Neutrophil (primary cell): ENCODE measurements around the gene APBA2.

Experiments
- H3K27ac ChIP-seq: fragments of 200-600 bp; sonication (generic); 2 replicates; pipeline ENCODE4 v1.5.1; 2016; ENCODE audit warnings: mild to moderate bottlenecking, moderate library complexity
- H3K27me3 ChIP-seq: fragments of 200-600 bp; sonication (generic); 2 replicates; pipeline ENCODE4 v1.6.0; 2016; ENCODE audit warnings: mild to moderate bottlenecking
- H3K36me3 ChIP-seq: fragments of 200-600 bp; sonication (generic); 2 replicates; pipeline ENCODE4 v1.5.1; 2017
- H3K4me1 ChIP-seq, 2 experiments: fragments of 200-600 bp in 1 of 2; sonication (generic) in 1 of 2; 1 replicate in 1 of 2; 2 replicates in 1 of 2; pipeline versions ENCODE4 v1.5.1 to v1.6.1; 2013 to 2016; ENCODE audit warnings: low read depth in 1 of 2, low read length in 1 of 2, mild to moderate bottlenecking in 1 of 2, moderate library complexity in 1 of 2; ENCODE audit not compliant: control insufficient read depth in 1 of 2, insufficient read depth in 1 of 2
- H3K4me3 ChIP-seq, 2 experiments: fragments of 200-600 bp in 1 of 2; sonication (generic) in 1 of 2; 1 replicate in 1 of 2; 2 replicates in 1 of 2; pipeline ENCODE4 v1.5.1; 2013 to 2016; ENCODE audit warnings: low read depth in 1 of 2, low read length in 1 of 2, mild to moderate bottlenecking in 1 of 2, moderate library complexity in 1 of 2
- H3K9me3 ChIP-seq: fragments of 200-600 bp; sonication (generic); 2 replicates; pipeline ENCODE4 v1.5.1; 2016
- CTCF ChIP-seq: fragments of 200-600 bp; sonication (generic); IDR thresholded peaks from 2 replicates; pipeline ENCODE4 v1.5.1; 2016; ENCODE audit warnings: antibody characterized with exemption

The APBA2 gene

GRCh38 chr15:29048011-29048410 is 162.2 kb downstream of the APBA2 start:
- H3K4me3 ChIP-seq: no peak overlapping the region
- no peaks in the 10 kb centered on the region for H3K36me3 ChIP-seq
- no peak overlapping the region for H3K27ac ChIP-seq
- no peak for TF ChIP-seq CTCF
- no peaks in the 10 kb centered on the region for H3K9me3 ChIP-seq
- H3K27me3 ChIP-seq: no peaks in the 10 kb centered on the region
- no peaks in the 10 kb centered on the region for H3K4me1 ChIP-seq

GRCh38 chr15:29050870-29051269 is 165.1 kb downstream of the APBA2 start:
- no peaks in the 10 kb centered on the region for H3K27me3 ChIP-seq
- H3K27ac ChIP-seq: no peak overlapping the region
- TF ChIP-seq CTCF: no peak
- H3K9me3 ChIP-seq: no peaks in the 10 kb centered on the region
- H3K36me3 ChIP-seq: no peaks in the 10 kb centered on the region
- H3K4me1 ChIP-seq: no peaks in the 10 kb centered on the region
- no peak overlapping the region for H3K4me3 ChIP-seq

DNA sequence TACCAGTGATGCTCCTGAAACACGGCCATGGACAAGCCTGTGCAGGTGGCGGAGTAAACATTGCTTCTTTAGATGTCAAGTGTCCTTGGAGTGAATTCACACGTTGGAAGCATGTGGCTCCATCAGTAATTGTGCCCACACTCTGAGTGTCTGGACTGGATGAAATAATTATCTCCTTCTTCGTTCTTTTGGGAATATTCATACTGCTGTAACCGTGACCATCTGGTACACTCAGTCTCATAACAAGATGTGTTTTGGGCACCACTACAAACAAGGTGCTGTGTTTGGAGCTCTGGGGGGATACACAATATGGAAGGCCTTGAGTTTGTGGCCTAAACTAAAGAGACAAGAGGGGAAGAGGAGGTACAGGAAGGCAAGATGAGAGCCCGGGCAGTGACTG is 165.6 kb downstream of the APBA2 start:
- Histone ChIP-seq H3K4me1 (no peaks in the 10 kb centered on the region), H3K27ac (no peak overlapping the region), H3K36me3 (no peaks in the 10 kb centered on the region), H3K9me3 (no peaks in the 10 kb centered on the region), H3K27me3 (no peaks in the 10 kb centered on the region), H3K4me3 (no peak overlapping the region)
- TF ChIP-seq CTCF: no peak

- no peak for TF ChIP-seq CTCF
- Histone ChIP-seq H3K27me3 (no peaks in the 10 kb centered on the region), H3K9me3 (no peaks in the 10 kb centered on the region), H3K27ac (no peak overlapping the region), H3K4me1 (no peaks in the 10 kb centered on the region), H3K4me3 (no peak overlapping the region), H3K36me3 (no peaks in the 10 kb centered on the region)
Observed at GRCh38 chr15:29053006-29053405, 167.2 kb downstream of the APBA2 start.

DNA sequence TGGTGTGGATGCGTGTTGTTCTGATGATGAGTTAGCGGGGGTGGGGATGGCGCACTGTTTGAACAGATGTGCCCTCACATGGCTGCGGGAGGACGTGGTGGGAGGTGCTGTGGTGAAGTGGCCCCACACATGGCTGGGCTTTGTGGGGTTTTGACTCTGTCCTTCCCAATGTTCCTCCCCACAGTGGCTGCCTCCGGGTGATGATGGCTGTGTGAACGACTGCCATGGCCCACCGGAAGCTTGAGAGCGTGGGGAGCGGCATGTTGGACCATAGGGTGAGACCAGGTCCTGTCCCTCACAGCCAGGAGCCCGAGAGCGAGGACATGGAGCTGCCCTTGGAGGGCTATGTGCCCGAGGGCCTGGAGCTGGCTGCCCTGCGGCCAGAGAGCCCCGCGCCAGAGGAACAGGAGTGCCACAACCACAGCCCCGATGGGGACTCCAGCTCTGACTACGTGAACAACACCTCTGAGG is 167.9 kb downstream of the APBA2 start:
- Histone ChIP-seq H3K4me1 (no peaks in the 10 kb centered on the region), H3K9me3 (no peaks in the 10 kb centered on the region), H3K36me3 (no peaks in the 10 kb centered on the region), H3K4me3 (no peak overlapping the region), H3K27ac (no peak overlapping the region), H3K27me3 (no peaks in the 10 kb centered on the region)
- no peak for TF ChIP-seq CTCF
